Measurements from ENCODE around the gene PKNOX1.

The PKNOX1 gene

GRCh38 chr21:43020771-43021170, 46.4 kb downstream of the PKNOX1 start:
- no peaks in the 10 kb centered on the region for H3K9me3 ChIP-seq (ENCODE audit: control insufficient read depth in 1 of 2, low read length in 2 of 2)
- H3K36me3 ChIP-seq (ENCODE audit: control insufficient read depth in 1 of 2, insufficient read depth in 2 of 2, low read length in 2 of 2), result peaks cover 20 to 63% of the 10 kb centered on the region in 2 donors
- no peaks in the 10 kb centered on the region for H3K4me1 ChIP-seq (ENCODE audit: control insufficient read depth in 1 of 2, insufficient read depth in 2 of 2, low read length in 2 of 2)
- no peak overlapping the region for H3K9ac ChIP-seq (ENCODE audit: low read depth in 1 of 2, low read length in 2 of 2)
- no peak overlapping the region for H3K4me3 ChIP-seq (ENCODE audit: low read depth in 1 of 2, low read length in 2 of 2)
- H3K27ac ChIP-seq (ENCODE audit: low read depth, low read length), result no peak overlapping the region
- H3K27me3 ChIP-seq (ENCODE audit: control insufficient read depth in 1 of 2, insufficient read depth in 2 of 2, low read length in 2 of 2), result no peaks in the 10 kb centered on the region

DNA sequence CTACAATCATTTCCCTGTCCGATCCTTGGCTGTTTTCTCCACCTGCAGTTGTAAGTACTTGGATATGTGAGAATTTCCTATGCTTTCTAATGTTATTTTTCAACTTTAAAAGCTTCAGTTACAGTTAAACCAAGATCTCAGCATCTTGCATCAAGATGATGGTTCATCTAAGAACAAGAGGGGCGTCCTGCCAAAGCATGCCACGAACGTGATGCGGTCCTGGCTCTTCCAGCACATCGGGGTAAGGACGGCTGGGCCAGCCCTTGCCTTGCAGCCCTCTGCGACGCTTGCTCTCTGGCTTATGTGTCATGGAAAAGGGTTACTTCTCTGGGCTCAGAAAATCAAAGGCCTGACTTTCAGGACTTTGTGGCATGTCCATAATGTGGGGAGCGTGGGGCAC, 46.8 kb downstream of the PKNOX1 start:
- H3K36me3 ChIP-seq (ENCODE audit: control insufficient read depth in 1 of 2, insufficient read depth in 2 of 2, low read length in 2 of 2), result peaks cover 17 to 62% of the 10 kb centered on the region in 2 donors
- H3K9ac ChIP-seq (ENCODE audit: low read depth in 1 of 2, low read length in 2 of 2), result no peak overlapping the region
- H3K4me1 ChIP-seq (ENCODE audit: control insufficient read depth in 1 of 2, insufficient read depth in 2 of 2, low read length in 2 of 2), result no peaks in the 10 kb centered on the region
- no peak overlapping the region for H3K27ac ChIP-seq (ENCODE audit: low read depth, low read length)
- no peaks in the 10 kb centered on the region for H3K27me3 ChIP-seq (ENCODE audit: control insufficient read depth in 1 of 2, insufficient read depth in 2 of 2, low read length in 2 of 2)
- no peaks in the 10 kb centered on the region for H3K9me3 ChIP-seq (ENCODE audit: control insufficient read depth in 1 of 2, low read length in 2 of 2)
- H3K4me3 ChIP-seq (ENCODE audit: low read depth in 1 of 2, low read length in 2 of 2), result no peak overlapping the region

DNA sequence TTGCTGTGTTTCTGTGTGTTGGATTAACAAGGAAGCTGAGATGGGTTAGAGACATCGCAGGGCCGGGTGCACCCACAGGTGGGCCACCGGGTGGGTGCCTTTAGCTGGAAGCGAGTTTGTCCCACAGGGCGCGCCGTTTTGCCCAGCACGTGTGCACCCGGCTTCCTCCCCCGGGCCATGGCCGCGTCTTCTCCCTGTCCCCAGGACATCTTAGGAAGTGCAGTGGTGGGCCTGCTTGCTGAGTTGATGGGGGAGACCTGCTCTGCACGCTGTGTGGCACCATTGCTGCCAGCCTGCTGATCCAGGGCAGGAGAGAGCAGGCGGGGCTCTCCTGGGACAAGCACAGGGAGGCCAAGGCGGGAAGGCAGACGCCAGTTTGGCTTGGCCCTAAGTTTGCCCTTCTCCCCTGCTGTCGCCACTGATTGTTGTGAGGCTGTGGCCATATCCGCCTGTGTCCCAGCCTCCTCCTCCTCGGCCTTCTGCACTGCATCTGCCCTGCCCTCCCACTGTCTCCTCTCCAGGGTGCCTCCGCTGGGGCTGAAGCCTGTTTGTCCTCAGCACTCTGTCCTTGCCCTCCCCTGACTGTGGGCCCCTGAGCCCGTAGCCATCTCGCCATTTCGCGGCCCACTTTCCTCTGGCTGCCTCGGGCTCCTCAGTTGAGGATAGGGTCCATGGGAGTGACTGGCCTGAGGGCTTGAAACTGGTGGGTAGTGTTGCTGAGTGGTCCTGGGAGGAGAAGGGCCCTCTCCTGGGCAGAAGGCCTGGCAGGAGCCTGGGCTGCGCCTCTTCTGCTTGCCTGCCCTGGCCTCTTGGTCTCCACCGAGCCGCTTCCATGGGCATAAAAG, 47.6 kb downstream of the PKNOX1 start:
- Histone ChIP-seq H3K4me1 (ENCODE audit: control insufficient read depth in 1 of 2, insufficient read depth in 2 of 2, low read length in 2 of 2) (no peaks in the 10 kb centered on the region), H3K27me3 (ENCODE audit: control insufficient read depth in 1 of 2, insufficient read depth in 2 of 2, low read length in 2 of 2) (no peaks in the 10 kb centered on the region), H3K9ac (ENCODE audit: low read depth in 1 of 2, low read length in 2 of 2) (no peak overlapping the region), H3K27ac (ENCODE audit: low read depth, low read length) (no peak overlapping the region), H3K9me3 (ENCODE audit: control insufficient read depth in 1 of 2, low read length in 2 of 2) (no peaks in the 10 kb centered on the region), H3K36me3 (ENCODE audit: control insufficient read depth in 1 of 2, insufficient read depth in 2 of 2, low read length in 2 of 2) (peaks cover 9 to 55% of the 10 kb centered on the region in 2 donors), H3K4me3 (ENCODE audit: low read depth in 1 of 2, low read length in 2 of 2) (no peak overlapping the region)

DNA sequence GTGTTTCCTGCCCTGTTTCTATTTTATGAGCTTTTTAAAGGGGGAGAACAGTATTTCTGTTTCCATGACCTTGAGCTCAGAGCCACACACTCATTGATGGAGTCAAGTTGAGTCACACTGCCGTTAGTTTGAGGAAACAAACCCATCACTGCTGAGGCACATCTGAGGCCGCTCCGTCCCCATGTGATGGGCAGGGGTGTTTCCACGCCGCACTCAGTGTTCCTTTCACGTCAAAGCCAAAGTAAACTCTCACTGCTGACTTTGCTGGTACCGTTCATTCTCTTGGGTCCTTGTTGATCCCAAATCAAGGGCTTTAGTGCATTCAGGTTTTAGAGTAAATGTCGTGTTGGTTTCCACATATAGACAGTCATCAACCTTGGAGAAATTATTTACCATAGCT, 48.8 kb downstream of the PKNOX1 start:
- Histone ChIP-seq H3K27me3 (ENCODE audit: control insufficient read depth in 1 of 2, insufficient read depth in 2 of 2, low read length in 2 of 2) (no peaks in the 10 kb centered on the region), H3K27ac (ENCODE audit: low read depth, low read length) (no peak overlapping the region), H3K36me3 (ENCODE audit: control insufficient read depth in 1 of 2, insufficient read depth in 2 of 2, low read length in 2 of 2) (peaks cover 9 to 60% of the 10 kb centered on the region in 2 donors)

GRCh38 chr21:43024439-43025136, 50.2 kb downstream of the PKNOX1 start:
- peaks cover 9 to 70% of the 10 kb centered on the region in 2 donors for H3K36me3 ChIP-seq (ENCODE audit: control insufficient read depth in 1 of 2, insufficient read depth in 2 of 2, low read length in 2 of 2)
- no peaks in the 10 kb centered on the region for H3K4me1 ChIP-seq (ENCODE audit: control insufficient read depth in 1 of 2, insufficient read depth in 2 of 2, low read length in 2 of 2)
- H3K9ac ChIP-seq (ENCODE audit: low read depth in 1 of 2, low read length in 2 of 2), result no peak overlapping the region
- H3K27ac ChIP-seq (ENCODE audit: low read depth, low read length), result no peak overlapping the region
- no peaks in the 10 kb centered on the region for H3K27me3 ChIP-seq (ENCODE audit: control insufficient read depth in 1 of 2, insufficient read depth in 2 of 2, low read length in 2 of 2)
- H3K4me3 ChIP-seq (ENCODE audit: low read depth in 1 of 2, low read length in 2 of 2), result no peak overlapping the region
- H3K9me3 ChIP-seq (ENCODE audit: control insufficient read depth in 1 of 2, low read length in 2 of 2), result no peaks in the 10 kb centered on the region

More for the DNA sequence above, 48.8 kb downstream of the PKNOX1 start:
- H3K4me1 ChIP-seq (ENCODE audit: control insufficient read depth in 1 of 2, insufficient read depth in 2 of 2, low read length in 2 of 2), result no peaks in the 10 kb centered on the region
- H3K4me3 ChIP-seq (ENCODE audit: low read depth in 1 of 2, low read length in 2 of 2), result no peak overlapping the region
- no peak overlapping the region for H3K9ac ChIP-seq (ENCODE audit: low read depth in 1 of 2, low read length in 2 of 2)
- H3K9me3 ChIP-seq (ENCODE audit: control insufficient read depth in 1 of 2, low read length in 2 of 2), result no peaks in the 10 kb centered on the region

- no peaks in the 10 kb centered on the region for H3K9me3 ChIP-seq (ENCODE audit: control insufficient read depth in 1 of 2, low read length in 2 of 2)
- H3K4me1 ChIP-seq (ENCODE audit: control insufficient read depth in 1 of 2, insufficient read depth in 2 of 2, low read length in 2 of 2), result no peaks in the 10 kb centered on the region
- no peak overlapping the region for H3K27ac ChIP-seq (ENCODE audit: low read depth, low read length)
- H3K27me3 ChIP-seq (ENCODE audit: control insufficient read depth in 1 of 2, insufficient read depth in 2 of 2, low read length in 2 of 2), result no peaks in the 10 kb centered on the region
- H3K4me3 ChIP-seq (ENCODE audit: low read depth in 1 of 2, low read length in 2 of 2), result no peak overlapping the region
- no peak overlapping the region for H3K9ac ChIP-seq (ENCODE audit: low read depth in 1 of 2, low read length in 2 of 2)
- H3K36me3 ChIP-seq (ENCODE audit: control insufficient read depth in 1 of 2, insufficient read depth in 2 of 2, low read length in 2 of 2), result peaks cover 6 to 73% of the 10 kb centered on the region in 2 donors
Observed at GRCh38 chr21:43025636-43026180, 51.3 kb downstream of the PKNOX1 start.

GRCh38 chr21:43027846-43028731, 53.7 kb downstream of the PKNOX1 start:
- no peaks in the 10 kb centered on the region for H3K9me3 ChIP-seq (ENCODE audit: control insufficient read depth in 1 of 2, low read length in 2 of 2)
- H3K4me1 ChIP-seq (ENCODE audit: control insufficient read depth in 1 of 2, insufficient read depth in 2 of 2, low read length in 2 of 2), result no peaks in the 10 kb centered on the region
- no peak overlapping the region for H3K27ac ChIP-seq (ENCODE audit: low read depth, low read length)
- H3K4me3 ChIP-seq (ENCODE audit: low read depth in 1 of 2, low read length in 2 of 2), result no peak overlapping the region
- no peak overlapping the region for H3K9ac ChIP-seq (ENCODE audit: low read depth in 1 of 2, low read length in 2 of 2)
- H3K27me3 ChIP-seq (ENCODE audit: control insufficient read depth in 1 of 2, insufficient read depth in 2 of 2, low read length in 2 of 2), result no peaks in the 10 kb centered on the region
- peaks cover 11 to 68% of the 10 kb centered on the region in 2 donors for H3K36me3 ChIP-seq (ENCODE audit: control insufficient read depth in 1 of 2, insufficient read depth in 2 of 2, low read length in 2 of 2)

- H3K9ac ChIP-seq (ENCODE audit: low read depth in 1 of 2, low read length in 2 of 2), result no peak overlapping the region
- H3K36me3 ChIP-seq (ENCODE audit: control insufficient read depth in 1 of 2, insufficient read depth in 2 of 2, low read length in 2 of 2), result peaks cover 9 to 56% of the 10 kb centered on the region in 2 donors
- H3K4me3 ChIP-seq (ENCODE audit: low read depth in 1 of 2, low read length in 2 of 2), result no peak overlapping the region
- no peaks in the 10 kb centered on the region for H3K9me3 ChIP-seq (ENCODE audit: control insufficient read depth in 1 of 2, low read length in 2 of 2)
- no peak overlapping the region for H3K27ac ChIP-seq (ENCODE audit: low read depth, low read length)
- no peaks in the 10 kb centered on the region for H3K4me1 ChIP-seq (ENCODE audit: control insufficient read depth in 1 of 2, insufficient read depth in 2 of 2, low read length in 2 of 2)
- no peaks in the 10 kb centered on the region for H3K27me3 ChIP-seq (ENCODE audit: control insufficient read depth in 1 of 2, insufficient read depth in 2 of 2, low read length in 2 of 2)
Observed at GRCh38 chr21:43029785-43030184, 55.4 kb downstream of the PKNOX1 start.

DNA sequence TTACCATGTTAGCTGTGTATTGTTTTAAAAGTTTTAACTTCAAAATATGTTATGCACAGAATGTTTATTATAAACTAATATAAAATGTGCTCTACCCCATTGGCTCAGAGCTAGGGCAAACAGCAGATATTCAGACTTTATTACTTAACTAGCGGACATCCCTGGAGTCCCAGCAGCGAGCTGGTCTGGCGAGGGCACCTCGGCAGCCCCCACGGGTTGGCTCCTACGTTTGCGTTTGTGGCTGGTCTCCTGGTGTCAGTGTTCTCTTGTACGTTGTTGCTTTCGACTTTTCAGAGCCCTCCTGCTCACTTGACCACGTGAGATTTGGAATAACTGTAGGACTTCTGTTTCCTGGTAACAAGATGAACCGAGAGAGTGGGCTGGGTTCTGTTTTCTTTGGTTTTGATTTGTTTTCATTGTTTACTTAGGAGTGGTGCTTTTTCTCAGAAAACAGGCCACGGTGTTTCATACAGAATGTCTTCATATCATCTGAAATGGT, 56.8 kb downstream of the PKNOX1 start:
- Histone ChIP-seq H3K27ac (ENCODE audit: low read depth, low read length) (no peak overlapping the region), H3K36me3 (ENCODE audit: control insufficient read depth in 1 of 2, insufficient read depth in 2 of 2, low read length in 2 of 2) (peaks cover 9 to 44% of the 10 kb centered on the region in 2 donors), H3K4me1 (ENCODE audit: control insufficient read depth in 1 of 2, insufficient read depth in 2 of 2, low read length in 2 of 2) (no peaks in the 10 kb centered on the region), H3K4me3 (ENCODE audit: low read depth in 1 of 2, low read length in 2 of 2) (no peak overlapping the region), H3K9me3 (ENCODE audit: control insufficient read depth in 1 of 2, low read length in 2 of 2) (no peaks in the 10 kb centered on the region), H3K9ac (ENCODE audit: low read depth in 1 of 2, low read length in 2 of 2) (no peak overlapping the region), H3K27me3 (ENCODE audit: control insufficient read depth in 1 of 2, insufficient read depth in 2 of 2, low read length in 2 of 2) (no peaks in the 10 kb centered on the region)
